Measurements from ENCODE around the gene IL32.

DNA sequence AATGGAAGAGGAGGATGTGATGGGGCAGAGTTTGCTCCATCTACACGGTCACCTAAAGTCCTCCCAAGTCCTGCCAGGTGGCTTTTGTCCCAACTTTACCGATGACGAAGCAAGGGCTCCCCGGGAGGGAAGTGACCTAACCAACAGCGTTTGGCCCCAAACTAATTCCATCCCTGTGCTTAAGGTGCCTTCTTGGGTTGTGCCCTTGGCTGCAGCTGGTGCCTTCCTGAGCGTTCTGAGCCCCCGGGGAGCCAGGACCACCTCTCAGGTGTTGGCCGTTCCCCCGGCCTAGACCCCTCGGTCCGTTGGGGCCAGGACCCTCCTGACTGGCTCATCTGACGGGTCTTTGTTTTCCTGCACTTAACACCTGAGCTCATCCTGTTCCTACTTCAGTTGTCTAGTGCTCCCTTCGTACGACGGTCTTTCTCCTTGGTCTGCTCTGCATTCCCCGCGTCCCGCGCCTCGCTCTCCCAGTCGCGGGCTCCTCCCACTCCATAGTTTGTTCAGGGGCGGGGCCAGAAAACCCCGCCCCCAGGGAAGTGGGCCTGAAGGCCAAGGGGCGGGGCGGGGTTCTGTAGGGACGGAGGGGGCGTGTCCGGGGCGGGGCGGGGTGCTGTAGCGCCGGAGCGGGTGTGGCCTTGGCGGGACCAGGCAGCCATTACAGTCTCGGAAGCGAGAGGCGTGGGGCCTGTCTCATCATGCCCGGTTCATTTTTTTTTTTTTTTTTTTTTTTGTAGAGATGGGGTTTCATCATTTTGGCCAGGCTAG, 34.5 kb downstream of the IL32 start:
- TF ChIP-seq CTCF (IDR thresholded peaks at IDR 0.05) (no peak), EZH2phosphoT487 (IDR thresholded peaks at IDR 0.05) (no peak)

Data from neural progenitor cell (in vitro differentiated cells).